Activated CD8-positive, alpha-beta T cell treated with anti-CD3 and anti-CD28 coated beads for 36 hours (primary cell): ENCODE results near the gene TGFBR1. TPM values are rescaled to one million over a fixed set of nuclear protein-coding genes. Genes with fewer than 3 reads are reported as not detected.
A peak's percentile ranks its signal among the peaks of the same experiment; 100 is the strongest.

Source experiments
- ATAC-seq: fragments of 200-7000 bp; cut with Tn5 transposase; one replicate; pipeline ENCODE4 v1.10.0; 2021; ENCODE audit warnings: mild to moderate bottlenecking, moderate library complexity
- CTCF ChIA-PET: fragments of 350-600 bp; sonication (Branson Sonifier 250); formaldehyde crosslinking; loops from one replicate; lab custom pipeline; 2021; ENCODE audit warnings: antibody characterized with exemption; lab: Charles Lee
- POLR2A ChIA-PET: fragments of 350-600 bp; sonication (Branson Sonifier 250); formaldehyde crosslinking; loops from one replicate; lab custom pipeline; 2021; ENCODE audit warnings: antibody characterized with exemption; lab: Charles Lee
- DNase-seq: peaks from one replicate; pipeline ENCODE4 v3.0.0-alpha.2; 2020
- H3K27ac Mint-ChIP-seq: one replicate; pipeline ENCODE4 v1.8.0; 2021; ENCODE audit warnings: mild to moderate bottlenecking, mixed read lengths
- H3K27me3 Mint-ChIP-seq: one replicate; pipeline ENCODE4 v1.8.0; 2021; ENCODE audit warnings: mixed read lengths
- H3K36me3 Mint-ChIP-seq: one replicate; pipeline ENCODE4 v1.8.0; 2021; ENCODE audit warnings: low read depth, mixed read lengths
- H3K4me1 Mint-ChIP-seq: one replicate; pipeline ENCODE4 v1.8.0; 2021; ENCODE audit warnings: low read depth, mixed read lengths
- H3K4me3 Mint-ChIP-seq: one replicate; pipeline ENCODE4 v1.8.0; 2021; ENCODE audit warnings: mild to moderate bottlenecking, moderate library complexity, mixed read lengths
- H3K9me3 Mint-ChIP-seq: one replicate; pipeline ENCODE4 v1.8.0; 2021; ENCODE audit warnings: mixed read lengths
- CTCF ChIP-seq: fragments of 200-600 bp; IDR thresholded peaks from one replicate; pipeline ENCODE4 v1.8.0; 2022; ENCODE audit warnings: antibody characterized with exemption, mild to moderate bottlenecking
- intact Hi-C: fragments of 100-400 bp; cut with micrococcal nuclease; formaldehyde crosslinking; loops from one replicate; pipeline ENCODE4 v1.10.0; 2022
- total RNA-seq, 2 experiments: library from RNA; stranded (reverse); gene quantifications; one replicate each; pipeline ENCODE4 v1.2.3, GENCODE V29; 2021

The TGFBR1 gene
- total RNA-seq, 2 experiments from 2014 or later = 34.3 to 36.5 TPM

GRCh38 chr9:99113414-99114048, 8.6 kb downstream of the TGFBR1 start:
- intact Hi-C loops = loop anchor here (5.0 kb wide), 1 partner anchor 56 kb away; no protein-coding TSS in a partner anchor
- DNase-seq (no peak), ATAC-seq (no peak)
- no peak for TF ChIP-seq CTCF
- Mint-ChIP-seq H3K4me3 (peak overlapping the region; percentile 35), H3K36me3 (peaks cover 21% of the 10 kb centered on the region), H3K27me3 (no peaks in the 10 kb centered on the region), H3K4me1 (peaks cover 88% of the 10 kb centered on the region), H3K9me3 (no peaks in the 10 kb centered on the region), H3K27ac (peak overlapping the region; percentile 47)
- ChIA-PET POLR2A (interaction anchor here (0.7 to 3.4 kb wide), 8 partner anchors 9 to 99 kb away, joined by 3 to 12 read pairs (median 3); partner anchors contain the start of gene TGFBR1), CTCF (interaction anchor here (0.9 to 2.4 kb wide), 8 partner anchors 10 to 118 kb away, joined by 3 to 13 read pairs (median 4); partner anchors contain the start of gene TGFBR1)

GRCh38 chr9:99114049-99114440, 9.1 kb downstream of the TGFBR1 start:
- DNase-seq (no peak), ATAC-seq (no peak)
- CTCF ChIA-PET = interaction anchor here (0.9 to 2.4 kb wide), 7 partner anchors 10 to 118 kb away, joined by 3 to 13 read pairs (median 5); partner anchors contain the start of gene TGFBR1
- H3K27ac Mint-ChIP-seq = no peak overlapping the region
- peaks cover 20% of the 10 kb centered on the region for H3K36me3 Mint-ChIP-seq
- H3K4me1 Mint-ChIP-seq = peaks cover 88% of the 10 kb centered on the region
- POLR2A ChIA-PET = interaction anchor here (1.0 to 3.4 kb wide), 7 partner anchors 9 to 100 kb away, joined by 3 to 12 read pairs (median 3); partner anchors contain the start of gene TGFBR1
- H3K9me3 Mint-ChIP-seq = no peaks in the 10 kb centered on the region
- intact Hi-C loops = loop anchor here (5.0 kb wide), 1 partner anchor 57 kb away; no protein-coding TSS in a partner anchor
- TF ChIP-seq CTCF = no peak
- no peak overlapping the region for H3K4me3 Mint-ChIP-seq
- H3K27me3 Mint-ChIP-seq = no peaks in the 10 kb centered on the region

- POLR2A ChIA-PET = interaction anchor here (1.2 to 3.4 kb wide), 2 partner anchors 8 to 45 kb away, joined by 3 to 12 read pairs; no protein-coding TSS in a partner anchor
- DNase-seq = no peak
- no peak overlapping the region for H3K27ac Mint-ChIP-seq
- H3K9me3 Mint-ChIP-seq = no peaks in the 10 kb centered on the region
- H3K4me1 Mint-ChIP-seq = peaks cover 88% of the 10 kb centered on the region
- peaks cover 12% of the 10 kb centered on the region for H3K36me3 Mint-ChIP-seq
- CTCF ChIA-PET = interaction anchor here (1.6 to 2.4 kb wide), 2 partner anchors 11 to 26 kb away, joined by 13 read pairs; partner anchors contain the start of gene TGFBR1
- TF ChIP-seq CTCF = no peak
- no peak for ATAC-seq
- H3K27me3 Mint-ChIP-seq = no peaks in the 10 kb centered on the region
- intact Hi-C loops = loop anchor here (5.0 kb wide), 2 partner anchors 37 to 58 kb away; no protein-coding TSS in a partner anchor
- H3K4me3 Mint-ChIP-seq = no peak overlapping the region
Measured at GRCh38 chr9:99114846-99115500, 10.1 kb downstream of the TGFBR1 start.

GRCh38 chr9:99116003-99116411, 11.1 kb downstream of the TGFBR1 start:
- ChIA-PET CTCF (interaction anchor here (1.0 to 1.3 kb wide), 3 partner anchors 10 to 118 kb away, joined by 3 read pairs; no protein-coding TSS in a partner anchor), POLR2A (no interaction called here)
- Mint-ChIP-seq H3K36me3 (peaks cover 9% of the 10 kb centered on the region), H3K9me3 (no peaks in the 10 kb centered on the region), H3K27me3 (no peaks in the 10 kb centered on the region), H3K4me1 (peaks cover 88% of the 10 kb centered on the region), H3K4me3 (no peak overlapping the region), H3K27ac (no peak overlapping the region)
- DNase-seq = no peak
- ATAC-seq = no peak
- intact Hi-C loops = loop anchor here (5.0 kb wide), 1 partner anchor 36 kb away; no protein-coding TSS in a partner anchor
- TF ChIP-seq CTCF = no peak
